GM15510 (cell line): ENCODE results near the gene PES1.

Source experiments
- POLR2A ChIP-seq: IDR thresholded peaks from 3 replicates; pipeline ENCODE4 v1.6.1; 2011; ENCODE audit warnings: borderline replicate concordance; ENCODE audit not compliant: insufficient read length; ENCODE audit errors: extremely low read depth

Gene PES1

GRCh38 chr22:30614268-30614667 is 22.6 kb upstream of the PES1 start:
- no peak for TF ChIP-seq POLR2A

GRCh38 chr22:30612789-30613188 is 21.1 kb upstream of the PES1 start:
- no peak for TF ChIP-seq POLR2A

- no peak for TF ChIP-seq POLR2A
These were observed 19.5 kb upstream of the PES1 start for GRCh38 chr22:30611197-30611596.

GRCh38 chr22:30610299-30610698 is 18.6 kb upstream of the PES1 start:
- TF ChIP-seq POLR2A, result no peak

GRCh38 chr22:30609260-30610185 is 17.8 kb upstream of the PES1 start:
- no peak for TF ChIP-seq POLR2A

GRCh38 chr22:30607939-30608338 is 16.2 kb upstream of the PES1 start:
- no peak for TF ChIP-seq POLR2A

GRCh38 chr22:30607300-30607930 is 15.7 kb upstream of the PES1 start:
- TF ChIP-seq POLR2A, result no peak

- TF ChIP-seq POLR2A, result no peak
These were observed 15.0 kb upstream of the PES1 start, which contains the start of gene TCN2 for GRCh38 chr22:30606455-30607299. Gene TCN2, plus strand, starts transcription at chr22:30607174. Its CDS starts 158 bp downstream, at chr22:30607332.

GRCh38 chr22:30605449-30606110 is 13.9 kb upstream of the PES1 start:
- no peak for TF ChIP-seq POLR2A

- TF ChIP-seq POLR2A, result no peak
These were observed 13.0 kb upstream of the PES1 start for GRCh38 chr22:30604723-30605122.

GRCh38 chr22:30603801-30604200 is 12.1 kb upstream of the PES1 start:
- no peak for TF ChIP-seq POLR2A

- no peak for TF ChIP-seq POLR2A
These were observed 10.3 kb upstream of the PES1 start for GRCh38 chr22:30602049-30602448.

GRCh38 chr22:30601464-30601863 is 9.8 kb upstream of the PES1 start:
- no peak for TF ChIP-seq POLR2A

- no peak for TF ChIP-seq POLR2A
These were observed 9.2 kb upstream of the PES1 start for GRCh38 chr22:30600921-30601320.
